Prostate gland (tissue), 2 donors: ENCODE results near the gene RBM14. TPM values are rescaled to one million over a fixed set of nuclear protein-coding genes. Genes with fewer than 3 reads are reported as not detected.
"Not testable (repeated sequence)": the region's sequence is repeated elsewhere in the genome, so short reads cannot be mapped to it uniquely, and the experiment has no call there.

Experiments
- DNase-seq: peaks from one replicate; pipeline ENCODE4 v3.0.0-alpha.2; 2019; ENCODE audit warnings: low spot score
- H3K27ac ChIP-seq, 2 donors: fragments of 200-600 bp; sonication (generic); 2 replicates each; pipeline ENCODE4 v1.5.1; 2017 to 2019
- H3K27me3 ChIP-seq: fragments of 200-600 bp; sonication (generic); replicated peaks from 2 replicates; pipeline ENCODE4 v1.5.1; 2019; ENCODE audit not compliant: insufficient read depth
- H3K36me3 ChIP-seq, 2 donors: fragments of 200-600 bp; sonication (generic); 1 replicate in 1 of 2; 2 replicates in 1 of 2; pipeline versions ENCODE4 v1.5.1 to v1.8.1; 2017 to 2019
- H3K4me1 ChIP-seq: fragments of 200-600 bp; sonication (generic); replicated peaks from 2 replicates; pipeline ENCODE4 v1.5.1; 2019
- H3K4me3 ChIP-seq, 2 donors: fragments of 200-600 bp; sonication (generic); 2 replicates each; pipeline ENCODE4 v1.5.1; 2017 to 2019
- H3K9me3 ChIP-seq: fragments of 200-600 bp; sonication (generic); 2 replicates; pipeline ENCODE4 v1.5.1; 2017
- POLR2A ChIP-seq: fragments of 450-650 bp; IDR thresholded peaks from one replicate; pipeline ENCODE4 v1.6.1; 2016; ENCODE audit warnings: antibody characterized with exemption, mild to moderate bottlenecking
- POLR2AphosphoS5 ChIP-seq: sonication (generic); formaldehyde crosslinking; IDR thresholded peaks from one replicate; pipeline ENCODE4 v1.6.1; 2017; ENCODE audit warnings: antibody characterized with exemption
- WGBS: methylation state at CpG from one replicate; pipeline ENCODE4 v1.1.5; 2018; 5-methylcytosine and 5-hydroxymethylcytosine counted together
- intact Hi-C: fragments of 100-400 bp; cut with DNase I; formaldehyde crosslinking; loops from one replicate; pipeline ENCODE4 v1.14.2; 2022
- total RNA-seq, 2 donors: library from RNA; depleted of rRNA; stranded (reverse); fragments of >200 nt; gene quantifications; one replicate each; pipeline ENCODE4 v1.1.0, GENCODE V29; 2016
- TF ChIP-seq, protein P1 (sequence below), 4 experiments: fragments of 200-600 bp in 2 of 4; fragments of 450-650 bp in 2 of 4; sonication (generic) in 2 of 4; IDR thresholded peaks; 1 replicate in 3 of 4; 2 replicates in 1 of 4; pipeline ENCODE4 v1.5.1; 2016 to 2019; ENCODE audit warnings: antibody characterized with exemption in 4 of 4, mild to moderate bottlenecking in 2 of 4, moderate library complexity in 2 of 4

Gene RBM14
- total RNA-seq, 2 donors from 2014 or later: 45.9 to 98.8 TPM

DNA sequence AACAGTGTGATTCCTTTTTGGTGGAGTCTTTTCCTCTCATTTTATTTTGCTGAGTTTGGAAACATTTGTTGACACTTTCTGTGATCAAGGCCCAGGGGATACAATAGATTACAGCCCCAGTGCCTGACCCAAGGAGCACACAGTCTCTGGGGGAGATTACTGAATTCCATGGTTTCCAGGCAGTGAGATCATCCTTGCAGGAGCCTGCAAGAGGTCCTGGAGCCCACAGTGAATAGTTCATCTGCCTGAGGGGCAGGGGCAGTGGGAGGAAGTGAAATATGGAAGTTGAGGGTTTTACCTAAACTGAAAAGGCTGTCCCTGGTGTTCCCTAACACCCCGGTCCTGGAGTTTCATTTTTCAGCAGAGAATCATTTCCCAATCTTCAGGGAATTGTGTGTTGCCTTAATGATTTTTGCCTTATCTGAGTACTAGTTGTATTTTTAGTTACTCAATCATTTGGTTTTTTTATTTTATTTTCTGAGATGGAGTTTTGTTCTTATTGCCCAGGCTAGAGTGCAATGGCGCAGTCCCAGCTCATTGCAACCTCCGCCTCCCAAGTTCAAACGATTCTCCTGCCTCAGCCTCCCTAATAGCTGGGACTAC lies 15.7 kb upstream of the RBM14 start:
- intact Hi-C loops: no loop called here
- Histone ChIP-seq H3K9me3 (no peaks in the 10 kb centered on the region), H3K27me3 (no peaks in the 10 kb centered on the region), H3K36me3 (peaks cover 0 to 4% of the 10 kb centered on the region in 2 donors), H3K4me1 (no peaks in the 10 kb centered on the region), H3K4me3 (no peak overlapping the region), H3K27ac (no peak overlapping the region)
- TF ChIP-seq, protein P1, sequence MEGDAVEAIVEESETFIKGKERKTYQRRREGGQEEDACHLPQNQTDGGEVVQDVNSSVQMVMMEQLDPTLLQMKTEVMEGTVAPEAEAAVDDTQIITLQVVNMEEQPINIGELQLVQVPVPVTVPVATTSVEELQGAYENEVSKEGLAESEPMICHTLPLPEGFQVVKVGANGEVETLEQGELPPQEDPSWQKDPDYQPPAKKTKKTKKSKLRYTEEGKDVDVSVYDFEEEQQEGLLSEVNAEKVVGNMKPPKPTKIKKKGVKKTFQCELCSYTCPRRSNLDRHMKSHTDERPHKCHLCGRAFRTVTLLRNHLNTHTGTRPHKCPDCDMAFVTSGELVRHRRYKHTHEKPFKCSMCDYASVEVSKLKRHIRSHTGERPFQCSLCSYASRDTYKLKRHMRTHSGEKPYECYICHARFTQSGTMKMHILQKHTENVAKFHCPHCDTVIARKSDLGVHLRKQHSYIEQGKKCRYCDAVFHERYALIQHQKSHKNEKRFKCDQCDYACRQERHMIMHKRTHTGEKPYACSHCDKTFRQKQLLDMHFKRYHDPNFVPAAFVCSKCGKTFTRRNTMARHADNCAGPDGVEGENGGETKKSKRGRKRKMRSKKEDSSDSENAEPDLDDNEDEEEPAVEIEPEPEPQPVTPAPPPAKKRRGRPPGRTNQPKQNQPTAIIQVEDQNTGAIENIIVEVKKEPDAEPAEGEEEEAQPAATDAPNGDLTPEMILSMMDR (IDR thresholded peaks at IDR 0.05): no peak
- no peak for TF ChIP-seq POLR2A
- no peak for TF ChIP-seq POLR2AphosphoS5
- no peak for DNase-seq
- 97% methylated on average over 4 of the region's 4 CpGs for WGBS

DNA sequence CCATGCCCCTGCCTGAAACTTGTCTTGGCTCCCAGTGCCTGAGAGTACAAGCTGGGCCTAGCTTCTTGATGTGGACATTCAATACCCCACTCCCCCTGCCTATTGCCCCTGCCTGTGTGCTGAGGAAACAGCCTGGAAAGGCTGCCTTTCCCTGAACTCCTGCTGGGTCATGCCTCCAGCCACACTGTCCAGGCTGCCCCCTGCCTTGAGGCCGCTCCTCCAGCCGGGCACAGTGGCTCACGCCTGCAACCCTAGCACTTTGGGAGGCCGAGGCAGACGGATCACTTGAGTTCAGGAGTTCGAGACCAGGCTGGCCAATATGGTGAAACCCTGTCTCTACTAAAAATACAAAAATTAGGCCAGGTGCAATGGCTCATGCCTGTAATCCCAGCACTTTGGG lies 13.4 kb upstream of the RBM14 start:
- intact Hi-C loops: no loop called here
- no peak overlapping the region for H3K27ac ChIP-seq
- no peaks in the 10 kb centered on the region for H3K4me1 ChIP-seq
- peaks cover 0 to 4% of the 10 kb centered on the region in 2 donors for H3K36me3 ChIP-seq
- no peak overlapping the region for H3K4me3 ChIP-seq
- 81% methylated on average over 6 of the region's 6 CpGs for WGBS
- TF ChIP-seq, protein P1 (IDR thresholded peaks at IDR 0.05): no peak
- TF ChIP-seq POLR2AphosphoS5: no peak
- no peak for TF ChIP-seq POLR2A
- no peak for DNase-seq
- no peaks in the 10 kb centered on the region for H3K27me3 ChIP-seq
- H3K9me3 ChIP-seq: no peaks in the 10 kb centered on the region

DNA sequence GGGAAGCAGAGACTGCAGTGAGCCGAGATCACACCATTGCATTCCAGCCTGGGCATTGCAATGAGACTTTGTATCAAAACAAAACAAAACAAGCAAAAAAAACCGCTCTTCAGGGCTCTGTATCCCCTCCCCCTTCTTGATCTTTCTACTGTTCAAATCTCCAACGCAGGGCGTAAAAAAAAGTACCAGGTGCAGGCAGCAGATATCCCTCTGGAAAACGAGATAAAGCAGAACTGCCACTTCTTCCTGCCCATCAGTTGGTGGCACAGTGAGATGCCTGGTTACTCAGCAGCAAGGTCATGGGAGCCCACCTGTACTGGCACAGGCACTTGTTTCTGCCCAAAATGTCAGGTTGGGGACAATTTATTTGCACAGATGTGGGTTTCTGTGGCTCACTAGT lies 12.3 kb upstream of the RBM14 start:
- 89% methylated on average over 5 of the region's 5 CpGs for WGBS
- no peaks in the 10 kb centered on the region for H3K27me3 ChIP-seq
- H3K4me3 ChIP-seq: no peak overlapping the region
- H3K9me3 ChIP-seq: no peaks in the 10 kb centered on the region
- H3K27ac ChIP-seq: no peak overlapping the region
- intact Hi-C loops: no loop called here
- H3K4me1 ChIP-seq: no peaks in the 10 kb centered on the region
- DNase-seq: no peak
- H3K36me3 ChIP-seq: peaks cover 0 to 4% of the 10 kb centered on the region in 2 donors
- TF ChIP-seq POLR2AphosphoS5: no peak
- TF ChIP-seq, protein P1 (IDR thresholded peaks at IDR 0.05): no peak
- no peak for TF ChIP-seq POLR2A

DNA sequence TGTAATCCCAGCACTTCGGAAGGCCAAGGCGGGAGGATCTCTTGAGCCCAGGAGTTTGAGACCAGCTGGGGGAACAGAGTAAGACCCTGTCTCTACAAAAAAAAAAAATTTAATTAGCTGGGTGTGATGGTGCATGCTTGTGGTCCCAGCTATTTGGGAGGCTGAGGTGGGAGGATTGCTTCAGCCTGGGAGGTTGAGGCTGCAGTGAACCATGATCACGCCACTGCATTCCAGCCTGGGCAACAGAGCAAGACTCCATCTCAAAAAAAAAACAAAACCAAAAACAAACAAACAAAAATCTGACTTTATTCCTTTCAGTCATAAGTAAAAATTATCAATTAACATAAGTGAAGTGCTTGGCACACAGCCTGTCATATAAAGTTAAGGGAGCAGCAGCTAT lies 9.8 kb upstream of the RBM14 start:
- H3K36me3 ChIP-seq, DNase-seq, H3K4me3 ChIP-seq, H3K4me1 ChIP-seq, intact Hi-C loops, H3K9me3 ChIP-seq, H3K27me3 ChIP-seq: not testable (repeated sequence)
- H3K27ac ChIP-seq: peak overlapping the region; percentile 51 to 64
- 94% methylated on average over 3 of the region's 3 CpGs for WGBS

DNA sequence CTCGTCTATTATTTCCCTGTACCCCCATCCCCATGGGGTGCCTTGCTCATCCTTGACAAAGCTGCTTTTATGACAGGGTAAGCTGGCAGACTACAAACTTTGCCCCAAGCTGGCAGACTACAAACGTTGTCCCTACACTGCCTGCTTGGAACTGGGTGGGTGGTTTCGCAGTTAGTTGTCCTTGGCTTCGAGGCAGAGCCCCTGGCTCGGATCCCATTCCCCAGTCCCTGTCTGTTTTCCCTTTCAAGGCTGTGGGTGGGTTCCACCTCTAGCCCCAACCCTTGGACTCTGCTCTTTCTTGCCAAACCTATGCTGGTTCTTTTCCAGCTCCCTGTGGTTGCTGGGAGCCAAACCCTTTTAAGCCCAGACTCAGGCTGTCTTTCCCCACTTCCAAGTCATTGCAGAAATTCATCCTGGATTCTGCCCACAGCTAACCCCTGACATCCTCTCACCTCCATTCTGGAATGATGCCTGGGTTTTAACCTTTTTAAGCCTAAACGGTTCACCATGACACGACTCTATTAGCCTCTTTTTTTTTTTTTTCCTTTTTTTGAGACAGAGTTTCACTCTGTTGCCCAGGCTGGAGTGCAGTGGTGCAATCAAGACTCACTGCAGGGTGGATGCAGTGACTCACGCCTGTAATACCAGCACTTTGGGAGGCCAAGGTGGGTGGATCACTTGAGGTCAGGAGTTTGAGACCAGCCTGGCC lies 9.2 kb upstream of the RBM14 start:
- peak; percentile 77 for TF ChIP-seq POLR2AphosphoS5
- TF ChIP-seq, protein P1 (IDR thresholded peaks at IDR 0.05): no peak
- Histone ChIP-seq H3K27me3 (no peaks in the 10 kb centered on the region), H3K9me3 (no peaks in the 10 kb centered on the region), H3K4me1 (no peaks in the 10 kb centered on the region), H3K27ac (peak overlapping the region; percentile 51 to 64), H3K4me3 (no peak overlapping the region), H3K36me3 (no peaks in the 10 kb centered on the region)
- WGBS: 11% methylated on average over 8 of the region's 8 CpGs
- DNase-seq: peak; percentile 84
- intact Hi-C loops: no loop called here
